GM12873 (cell line): ENCODE measurements around the gene DCBLD1.

Experiments
- CTCF ChIP-seq: IDR thresholded peaks from 2 replicates; pipeline ENCODE4 v1.5.1; 2012; ENCODE audit warnings: low read depth, mild to moderate bottlenecking, moderate library complexity, low read length, control low read depth; ENCODE audit not compliant: insufficient read depth; ENCODE audit errors: missing control alignments

DCBLD1 gene

GRCh38 chr6:117494694-117495318 is 12.3 kb downstream of the DCBLD1 start:
- TF ChIP-seq CTCF: no peak

GRCh38 chr6:117495425-117495824 is 13.0 kb downstream of the DCBLD1 start:
- no peak for TF ChIP-seq CTCF

- no peak for TF ChIP-seq CTCF
These were observed 13.4 kb downstream of the DCBLD1 start for GRCh38 chr6:117495869-117496268.

GRCh38 chr6:117496383-117496990 is 14.0 kb downstream of the DCBLD1 start:
- TF ChIP-seq CTCF: no peak

GRCh38 chr6:117497237-117497636 is 14.8 kb downstream of the DCBLD1 start:
- no peak for TF ChIP-seq CTCF

GRCh38 chr6:117498159-117498558 is 15.7 kb downstream of the DCBLD1 start:
- TF ChIP-seq CTCF: no peak

GRCh38 chr6:117501722-117502121 is 19.2 kb downstream of the DCBLD1 start:
- no peak for TF ChIP-seq CTCF
